HG02678 (cell line): ENCODE data around the gene TBATA.

Experiments
- ATAC-seq: cut with Tn5 transposase; IDR thresholded peaks from one replicate; pipeline ENCODE4 v1.9.1; 2021; ENCODE audit warnings: mild to moderate bottlenecking, moderate library complexity; ENCODE audit not compliant: unreplicated experiment

TBATA gene

GRCh38 chr10:70747192-70747965, 37.8 kb downstream of the TBATA start:
- no peak for ATAC-seq

DNA sequence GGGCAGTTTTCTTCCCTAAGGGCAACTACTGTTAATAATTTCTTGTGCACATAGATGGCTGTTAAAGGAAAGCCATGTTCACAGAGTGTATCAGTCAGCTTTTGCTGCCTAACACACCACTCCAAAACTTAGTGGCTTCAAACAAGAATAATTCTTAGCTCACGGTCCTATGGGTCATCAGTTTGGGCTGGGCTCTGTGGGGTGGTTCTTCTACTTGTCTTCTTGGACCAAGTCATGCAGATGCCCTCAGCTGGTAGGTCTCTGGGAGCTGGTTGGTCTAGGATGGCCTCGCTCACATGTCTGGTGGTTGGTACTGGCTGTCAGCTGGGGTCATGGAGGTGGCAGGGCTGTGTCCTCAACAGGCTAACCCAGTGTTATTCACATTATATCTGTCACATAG, 39.6 kb downstream of the TBATA start:
- ATAC-seq = no peak

GRCh38 chr10:70744617-70745143, 40.5 kb downstream of the TBATA start:
- ATAC-seq = no peak

- ATAC-seq = no peak
Measured at GRCh38 chr10:70743879-70744278, 41.3 kb downstream of the TBATA start.

DNA sequence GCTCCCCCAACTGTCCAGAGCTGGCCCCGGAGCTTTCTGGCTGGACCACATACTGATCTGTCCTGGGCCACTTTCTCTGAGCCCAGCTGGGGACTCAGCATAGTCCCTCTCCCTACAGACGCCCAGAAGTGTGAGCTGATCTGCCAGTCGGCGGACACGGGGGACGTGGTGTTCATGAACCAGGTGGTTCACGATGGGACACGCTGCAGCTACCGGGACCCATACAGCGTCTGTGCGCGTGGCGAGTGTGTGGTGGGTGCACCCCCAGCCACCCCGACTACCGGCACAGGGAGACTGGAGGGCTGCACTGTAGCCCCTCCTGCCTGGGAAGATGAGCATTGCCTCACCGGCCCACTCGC, 41.8 kb downstream of the TBATA start:
- ATAC-seq = no peak

- ATAC-seq = no peak
Measured at GRCh38 chr10:70742537-70743429, 42.4 kb downstream of the TBATA start.

DNA sequence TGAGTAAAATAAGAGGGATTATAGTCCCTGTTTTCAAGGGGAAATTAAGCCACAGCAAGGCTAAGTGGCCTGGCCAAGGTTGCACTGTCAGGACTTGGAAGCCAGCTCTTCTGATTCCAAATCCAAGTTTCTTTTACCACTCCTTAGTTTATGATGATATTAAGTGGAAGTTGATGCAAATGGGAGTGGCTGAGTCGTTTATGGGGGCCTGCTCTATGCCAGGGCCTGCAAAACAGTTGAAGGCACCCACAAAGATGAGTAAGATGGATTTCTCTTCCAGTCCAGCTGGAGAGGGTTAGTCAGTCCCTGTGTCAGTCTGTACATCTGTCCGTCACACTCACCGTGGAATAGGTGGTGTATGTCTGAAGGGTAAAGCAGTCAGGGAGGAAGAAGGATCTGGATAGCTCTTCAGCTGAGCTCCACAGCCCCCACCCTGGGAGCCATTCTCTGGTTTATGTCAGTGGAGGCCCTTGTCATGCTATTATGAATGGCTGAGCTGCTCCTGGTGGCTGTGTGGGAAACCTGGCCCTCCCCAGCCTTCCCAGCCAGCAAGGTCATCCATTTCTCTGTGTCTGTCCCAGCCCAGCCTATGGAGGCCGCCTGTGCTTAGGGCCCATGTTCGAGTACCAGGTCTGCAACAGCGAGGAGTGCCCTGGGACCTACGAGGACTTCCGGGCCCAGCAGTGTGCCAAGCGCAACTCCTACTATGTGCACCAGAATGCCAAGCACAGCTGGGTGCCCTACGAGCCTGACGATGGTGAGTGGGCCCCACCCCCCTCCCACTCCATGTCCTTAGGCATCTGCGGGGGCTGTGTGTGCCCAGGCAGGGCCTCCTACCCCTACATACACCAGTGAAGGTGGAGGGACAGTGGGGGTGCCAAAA, 44.5 kb downstream of the TBATA start:
- no peak for ATAC-seq

DNA sequence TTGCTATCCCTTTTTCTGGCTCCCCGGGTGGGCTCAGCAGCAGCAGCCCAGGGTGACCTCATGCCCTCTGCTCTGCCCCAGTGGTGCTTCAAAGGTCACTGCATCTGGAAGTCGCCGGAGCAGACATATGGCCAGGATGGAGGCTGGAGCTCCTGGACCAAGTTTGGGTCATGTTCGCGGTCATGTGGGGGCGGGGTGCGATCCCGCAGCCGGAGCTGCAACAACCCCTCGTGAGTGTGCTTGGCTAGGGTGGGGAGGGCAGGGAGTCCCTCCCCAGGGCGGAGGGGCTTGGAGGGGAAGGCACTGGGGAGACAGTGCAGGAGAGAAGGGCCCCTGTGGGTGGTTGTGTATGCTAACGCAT, 46.4 kb downstream of the TBATA start:
- ATAC-seq = no peak

GRCh38 chr10:70738006-70738760, 47.0 kb downstream of the TBATA start:
- ATAC-seq = no peak

DNA sequence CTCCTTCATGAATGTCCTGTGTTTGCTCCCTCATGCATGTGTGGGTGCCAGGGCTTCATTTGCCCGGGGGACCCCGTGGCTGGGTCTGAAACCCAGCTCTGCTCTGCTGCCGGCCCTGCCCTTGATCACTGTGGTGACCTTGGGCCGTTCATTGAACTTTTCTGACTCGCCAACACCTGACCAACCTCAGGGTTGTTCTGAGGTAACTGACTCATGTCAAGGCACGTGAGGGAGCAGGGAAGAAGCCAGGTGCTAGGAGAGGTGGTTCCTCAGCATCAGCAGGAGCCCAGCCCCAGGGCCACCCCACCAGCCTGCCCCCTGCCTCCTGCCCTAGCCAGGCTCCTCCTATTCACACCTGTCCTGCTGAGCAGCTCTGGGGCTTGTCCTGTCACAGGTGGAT, 47.9 kb downstream of the TBATA start:
- ATAC-seq = no peak

- ATAC-seq = no peak
Measured at GRCh38 chr10:70736525-70736924, 48.7 kb downstream of the TBATA start.

GRCh38 chr10:70735161-70735560, 50.0 kb downstream of the TBATA start:
- no peak for ATAC-seq

DNA sequence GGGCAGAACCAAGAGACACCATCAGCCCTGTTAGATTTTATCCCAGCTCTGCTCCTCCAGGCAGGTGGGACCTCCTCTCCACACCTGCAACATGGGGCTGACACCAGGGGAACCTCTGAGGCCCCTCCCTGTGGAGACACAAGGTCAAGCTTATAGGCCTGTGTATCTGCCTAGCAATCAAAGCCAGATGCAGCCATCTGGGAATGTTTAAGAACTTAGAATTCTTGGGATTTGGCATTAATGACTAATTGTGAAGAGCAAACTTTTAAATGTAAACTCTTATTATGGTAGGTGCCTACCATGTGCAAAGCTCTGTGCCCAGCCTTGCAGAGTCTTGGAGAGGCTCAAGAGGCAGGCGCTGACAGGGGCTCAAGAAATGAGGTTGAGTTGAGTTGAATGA, 52.1 kb downstream of the TBATA start:
- ATAC-seq = no peak

GRCh38 chr10:70732569-70732968, 52.6 kb downstream of the TBATA start:
- no peak for ATAC-seq

GRCh38 chr10:70730955-70731354, 54.2 kb downstream of the TBATA start:
- no peak for ATAC-seq

GRCh38 chr10:70729763-70730357, 55.3 kb downstream of the TBATA start:
- ATAC-seq = no peak

GRCh38 chr10:70728328-70728727, 56.8 kb downstream of the TBATA start:
- ATAC-seq = no peak

DNA sequence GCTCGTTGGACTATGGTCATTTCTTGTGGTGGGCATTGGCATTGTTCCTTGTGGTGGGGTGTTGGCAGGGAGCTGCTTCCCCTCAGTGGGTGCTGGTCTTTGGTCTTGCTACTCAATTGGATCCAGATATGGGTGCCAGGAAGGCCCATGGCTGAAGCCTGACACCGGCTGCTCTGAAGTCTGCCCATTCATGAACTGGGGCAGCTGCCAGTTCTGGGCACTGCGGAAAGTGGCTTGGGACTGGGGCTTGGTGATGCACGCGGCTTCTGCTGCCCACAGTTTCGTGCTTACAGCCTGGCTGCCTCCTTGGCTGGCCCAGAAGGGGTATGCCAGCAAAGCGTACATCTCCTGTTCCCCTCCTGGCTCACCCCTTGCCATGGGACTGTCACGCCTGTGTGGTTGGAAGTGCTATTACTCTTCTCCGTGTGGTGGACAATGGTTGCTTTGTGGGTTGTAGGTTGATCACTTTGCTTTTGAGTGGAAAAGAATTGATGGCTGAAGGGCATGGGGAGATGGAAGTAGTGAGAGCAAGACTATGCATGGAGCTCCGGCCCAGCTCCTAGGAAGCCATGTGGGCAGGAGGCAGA, 58.2 kb downstream of the TBATA start:
- ATAC-seq = no peak

DNA sequence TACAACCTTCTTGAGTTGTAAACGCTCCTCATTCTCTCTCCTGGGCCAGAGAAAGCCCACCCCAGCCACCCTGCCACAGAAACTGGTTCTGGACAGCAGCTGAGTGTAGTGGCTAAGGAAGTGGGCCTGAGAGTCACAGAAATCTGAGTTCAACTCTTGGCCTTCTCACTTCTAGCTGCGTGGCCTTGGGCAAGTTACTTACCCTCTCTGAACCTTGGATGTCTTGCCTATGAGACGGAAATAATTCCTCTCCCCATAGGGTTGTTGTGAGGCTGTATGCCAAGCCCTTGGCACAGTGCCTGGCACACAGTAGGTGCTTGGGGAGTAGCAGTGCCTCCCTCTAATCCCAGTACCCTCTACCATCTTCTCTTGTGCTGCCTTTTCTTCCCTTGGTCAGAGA, 61.4 kb downstream of the TBATA start:
- ATAC-seq = no peak
